Measurements from ENCODE around the gene RBM4B.

DNA sequence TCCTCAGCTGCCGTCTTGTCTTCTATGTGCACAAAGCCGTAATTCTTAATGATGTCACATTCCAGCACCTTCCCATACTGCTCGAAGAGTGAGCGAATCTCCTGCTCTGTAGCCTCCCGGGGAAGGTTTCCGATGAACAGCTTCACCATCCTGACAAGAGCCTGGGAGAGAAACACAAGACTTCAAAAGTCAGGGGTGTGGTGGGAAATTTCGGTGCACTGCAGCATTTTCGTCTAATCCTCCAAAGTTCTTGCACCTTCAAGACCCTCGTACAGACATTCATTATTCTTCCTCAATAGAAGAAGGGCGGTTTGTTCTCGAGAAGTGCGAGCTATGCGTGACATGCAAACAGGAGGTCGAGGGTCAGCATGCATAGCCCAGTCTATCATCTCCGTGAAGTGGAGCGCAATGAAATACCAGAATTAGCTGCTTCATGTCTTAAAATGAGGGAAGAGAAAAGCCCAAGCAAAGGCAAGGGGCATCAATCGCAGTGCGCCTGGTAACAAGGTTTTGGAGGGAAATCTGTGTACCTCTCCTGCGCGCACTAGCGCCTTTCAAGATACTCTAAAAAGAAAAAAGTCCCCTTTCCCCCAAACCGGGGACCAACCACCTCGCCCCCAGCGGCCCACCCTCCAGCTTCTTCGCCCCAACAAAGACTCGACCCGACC, 622 bp downstream of the RBM4B start:
- TF ChIP-seq, protein P1, sequence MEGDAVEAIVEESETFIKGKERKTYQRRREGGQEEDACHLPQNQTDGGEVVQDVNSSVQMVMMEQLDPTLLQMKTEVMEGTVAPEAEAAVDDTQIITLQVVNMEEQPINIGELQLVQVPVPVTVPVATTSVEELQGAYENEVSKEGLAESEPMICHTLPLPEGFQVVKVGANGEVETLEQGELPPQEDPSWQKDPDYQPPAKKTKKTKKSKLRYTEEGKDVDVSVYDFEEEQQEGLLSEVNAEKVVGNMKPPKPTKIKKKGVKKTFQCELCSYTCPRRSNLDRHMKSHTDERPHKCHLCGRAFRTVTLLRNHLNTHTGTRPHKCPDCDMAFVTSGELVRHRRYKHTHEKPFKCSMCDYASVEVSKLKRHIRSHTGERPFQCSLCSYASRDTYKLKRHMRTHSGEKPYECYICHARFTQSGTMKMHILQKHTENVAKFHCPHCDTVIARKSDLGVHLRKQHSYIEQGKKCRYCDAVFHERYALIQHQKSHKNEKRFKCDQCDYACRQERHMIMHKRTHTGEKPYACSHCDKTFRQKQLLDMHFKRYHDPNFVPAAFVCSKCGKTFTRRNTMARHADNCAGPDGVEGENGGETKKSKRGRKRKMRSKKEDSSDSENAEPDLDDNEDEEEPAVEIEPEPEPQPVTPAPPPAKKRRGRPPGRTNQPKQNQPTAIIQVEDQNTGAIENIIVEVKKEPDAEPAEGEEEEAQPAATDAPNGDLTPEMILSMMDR (IDR thresholded peaks at IDR 0.05) = no peak
- no peak for TF ChIP-seq POLR2A (IDR thresholded peaks at IDR 0.05)
